HEK293T (cell line): ENCODE data around the gene CCDC171.

Experiments
- CTCF ChIA-PET: fragments of 350-600 bp; formaldehyde crosslinking; extraction: SDS; loops from one replicate; lab custom pipeline; 2021; ENCODE audit warnings: antibody characterized with exemption, inconsistent platforms; lab: Yijun Ruan, JAX
- POLR2A ChIA-PET: fragments of 350-600 bp; formaldehyde crosslinking; extraction: SDS; loops from one replicate; lab custom pipeline; 2020; ENCODE audit warnings: antibody characterized with exemption, inconsistent platforms; lab: Yijun Ruan, JAX
- DNase-seq: peaks from one replicate; pipeline ENCODE4 v3.0.0; 2012; ENCODE audit warnings: mixed read lengths; ENCODE audit errors: extremely low spot score
- ARNT ChIP-seq: fragments of 450-650 bp; IDR thresholded peaks from 2 replicates; pipeline ENCODE4 v1.6.1; 2017; ENCODE audit warnings: mild to moderate bottlenecking
- BHLHE40 ChIP-seq: fragments of 450-650 bp; IDR thresholded peaks from 2 replicates; pipeline ENCODE4 v1.6.1; 2016; ENCODE audit warnings: mild to moderate bottlenecking, moderate library complexity, borderline replicate concordance
- CTBP1 ChIP-seq: fragments of 450-650 bp; IDR thresholded peaks from 2 replicates; pipeline ENCODE4 v1.6.1; 2016; ENCODE audit warnings: borderline replicate concordance
- ELF4 ChIP-seq: fragments of 450-650 bp; IDR thresholded peaks from 2 replicates; pipeline ENCODE4 v1.6.1; 2017; ENCODE audit warnings: antibody characterized with exemption
- FOXA1 ChIP-seq: fragments of 450-650 bp; IDR thresholded peaks from 2 replicates; pipeline ENCODE4 v1.6.1; 2016; ENCODE audit warnings: mild to moderate bottlenecking
- FOXK2 ChIP-seq: fragments of 450-650 bp; IDR thresholded peaks from 2 replicates; pipeline ENCODE4 v1.6.1; 2016; ENCODE audit warnings: mild to moderate bottlenecking
- FOXM1 ChIP-seq: fragments of 450-650 bp; IDR thresholded peaks from 2 replicates; pipeline ENCODE4 v1.6.1; 2017; ENCODE audit warnings: mild to moderate bottlenecking, borderline replicate concordance
- HDGF ChIP-seq: fragments of 450-650 bp; IDR thresholded peaks from 2 replicates; pipeline ENCODE4 v1.6.1; 2017; ENCODE audit warnings: antibody characterized with exemption, borderline replicate concordance
- L3MBTL2 ChIP-seq: fragments of 450-650 bp; conservative IDR thresholded peaks from 2 replicates; pipeline ENCODE4 v1.6.1; 2016; ENCODE audit warnings: mild to moderate bottlenecking
- LEF1 ChIP-seq: fragments of 450-650 bp; IDR thresholded peaks from 2 replicates; pipeline ENCODE4 v1.6.1; 2017; ENCODE audit warnings: mild to moderate bottlenecking, borderline replicate concordance
- NFRKB ChIP-seq: fragments of 450-650 bp; IDR thresholded peaks from 2 replicates; pipeline ENCODE4 v1.6.1; 2016; ENCODE audit warnings: mild to moderate bottlenecking, moderate library complexity
- SP1 ChIP-seq: fragments of 450-650 bp; IDR thresholded peaks from 2 replicates; pipeline ENCODE4 v1.6.1; 2017
- SUZ12 ChIP-seq: fragments of 450-650 bp; IDR thresholded peaks from 2 replicates; pipeline ENCODE4 v1.6.1; 2016; ENCODE audit warnings: mild to moderate bottlenecking
- TARDBP ChIP-seq: fragments of 450-650 bp; IDR thresholded peaks from 2 replicates; pipeline ENCODE4 v1.6.1; 2016
- ZNF384 ChIP-seq: fragments of 450-650 bp; IDR thresholded peaks from 2 replicates; pipeline ENCODE4 v1.6.1; 2016
- TF ChIP-seq, protein P1 (sequence below): fragments of 450-650 bp; IDR thresholded peaks from 2 replicates; pipeline ENCODE4 v1.6.1; 2016

Gene CCDC171

DNA sequence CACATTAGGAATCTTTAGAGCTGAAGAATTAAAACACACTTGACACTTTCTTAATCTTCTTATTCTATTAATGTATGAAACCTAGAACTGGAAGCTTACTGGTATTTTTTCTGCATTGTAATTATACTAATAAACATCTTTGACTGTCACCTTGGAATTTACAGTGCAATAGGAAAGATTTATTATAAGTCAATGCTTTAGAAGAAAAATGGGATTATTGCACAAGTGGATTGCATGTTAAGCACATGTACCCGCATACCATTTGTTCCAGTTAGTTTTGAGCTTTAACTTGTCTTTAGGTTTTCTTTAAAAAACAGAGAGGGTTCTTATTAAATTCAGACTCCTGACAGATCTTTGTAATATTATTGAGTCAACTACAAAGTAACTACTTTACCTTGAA lies 278.5 kb downstream of the CCDC171 start:
- ChIA-PET CTCF (no interaction called here), POLR2A (no interaction called here)
- TF ChIP-seq FOXM1 (no peak), BHLHE40 (no peak), FOXK2 (no peak), HDGF (no peak), CTBP1 (no peak)
- TF ChIP-seq, protein P1, sequence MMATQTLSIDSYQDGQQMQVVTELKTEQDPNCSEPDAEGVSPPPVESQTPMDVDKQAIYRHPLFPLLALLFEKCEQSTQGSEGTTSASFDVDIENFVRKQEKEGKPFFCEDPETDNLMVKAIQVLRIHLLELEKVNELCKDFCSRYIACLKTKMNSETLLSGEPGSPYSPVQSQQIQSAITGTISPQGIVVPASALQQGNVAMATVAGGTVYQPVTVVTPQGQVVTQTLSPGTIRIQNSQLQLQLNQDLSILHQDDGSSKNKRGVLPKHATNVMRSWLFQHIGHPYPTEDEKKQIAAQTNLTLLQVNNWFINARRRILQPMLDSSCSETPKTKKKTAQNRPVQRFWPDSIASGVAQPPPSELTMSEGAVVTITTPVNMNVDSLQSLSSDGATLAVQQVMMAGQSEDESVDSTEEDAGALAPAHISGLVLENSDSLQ, result no peak

DNA sequence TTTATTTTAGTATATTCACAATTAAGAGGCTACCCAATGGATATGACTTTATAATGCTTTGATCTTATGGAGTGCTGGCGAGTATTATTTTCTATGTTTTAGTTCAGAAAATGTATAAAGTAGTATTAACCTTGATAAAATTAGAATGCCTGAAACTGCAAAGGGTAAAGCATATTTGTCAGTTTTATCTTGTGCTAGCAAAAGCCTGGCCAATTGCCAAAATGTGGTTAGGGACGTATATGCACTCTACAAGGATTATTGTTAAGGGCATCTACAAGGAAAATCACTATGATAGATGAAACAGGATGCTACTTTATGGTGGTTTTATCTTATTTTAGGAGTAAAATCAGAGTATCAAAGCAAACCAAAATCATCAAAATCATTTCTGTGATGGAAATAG lies 281.7 kb downstream of the CCDC171 start:
- DNase-seq, result no peak
- TF ChIP-seq LEF1, result no peak
- TF ChIP-seq NFRKB, result no peak
- TF ChIP-seq SP1, result no peak
- no peak for TF ChIP-seq FOXK2
- no peak for TF ChIP-seq BHLHE40
- TF ChIP-seq ZNF384, result no peak
- TF ChIP-seq, protein P1, result no peak
- TF ChIP-seq FOXM1, result no peak
- no peak for TF ChIP-seq FOXA1
- no peak for TF ChIP-seq SUZ12
- no peak for TF ChIP-seq CTBP1
- TF ChIP-seq ELF4, result no peak
- TF ChIP-seq L3MBTL2, result no peak
- ChIA-PET POLR2A (no interaction called here), CTCF (no interaction called here)

More for the DNA sequence above, 278.5 kb downstream of the CCDC171 start:
- no peak for DNase-seq

DNA sequence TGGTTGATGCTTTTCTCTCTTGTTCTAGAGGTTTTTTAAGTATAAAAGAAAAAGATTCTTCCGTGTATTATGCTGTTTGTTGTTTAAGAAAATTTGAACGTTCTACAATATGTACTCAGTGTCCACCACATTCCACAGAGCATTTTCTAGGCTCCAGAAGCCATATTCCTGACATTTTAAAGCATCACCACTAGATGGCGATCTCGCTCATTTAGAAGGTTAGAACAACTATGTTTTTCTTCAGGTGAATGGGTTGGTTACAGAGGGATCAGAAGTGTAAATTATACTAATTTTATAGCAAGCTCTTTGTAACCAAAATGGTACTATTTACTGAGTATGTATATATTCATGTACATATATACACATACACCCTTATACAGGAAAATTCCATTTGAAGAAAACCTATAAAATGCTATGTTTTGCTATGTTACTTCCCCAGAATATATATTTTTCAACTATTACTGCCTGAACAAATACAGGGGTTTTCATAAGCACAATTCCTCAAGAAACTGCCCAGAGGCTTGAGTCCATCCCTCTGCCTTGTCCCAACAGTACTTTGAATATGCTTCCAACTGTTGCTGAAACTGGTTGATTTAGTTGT lies 284.3 kb downstream of the CCDC171 start:
- POLR2A ChIA-PET, result no interaction called here
- DNase-seq, result peak; percentile 33
- TF ChIP-seq CTBP1 (no peak), L3MBTL2 (no peak), FOXM1 (no peak), SUZ12 (no peak), ZNF384 (no peak), HDGF (no peak), FOXA1 (no peak), NFRKB (no peak), ELF4 (no peak), BHLHE40 (no peak), SP1 (no peak), ARNT (no peak), TARDBP (no peak), FOXK2 (no peak)
- CTCF ChIA-PET, result no interaction called here

DNA sequence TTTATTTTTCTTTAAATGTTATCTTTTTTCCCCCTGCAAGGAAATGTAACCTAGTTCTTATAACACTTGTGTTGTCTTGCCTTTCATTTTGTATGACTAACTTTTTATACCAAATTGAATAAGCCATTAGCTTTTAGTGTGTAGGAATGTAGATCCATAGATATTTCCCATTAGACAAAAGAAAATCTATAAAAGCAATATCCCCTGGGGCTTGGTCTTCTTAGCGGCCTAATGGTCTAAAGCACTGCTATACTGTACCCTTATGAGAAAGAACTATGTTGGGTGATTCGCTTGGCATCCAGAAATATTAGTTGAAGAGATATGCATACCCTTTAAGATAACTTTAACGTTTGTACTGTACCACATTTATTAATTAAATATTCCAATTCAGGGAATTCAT lies 289.2 kb downstream of the CCDC171 start:
- ChIA-PET CTCF (no interaction called here), POLR2A (no interaction called here)
- TF ChIP-seq SP1 (no peak), ARNT (no peak), NFRKB (no peak), ZNF384 (no peak), FOXK2 (no peak), TARDBP (no peak), FOXA1 (no peak), SUZ12 (no peak), LEF1 (no peak)
- no peak for DNase-seq

DNA sequence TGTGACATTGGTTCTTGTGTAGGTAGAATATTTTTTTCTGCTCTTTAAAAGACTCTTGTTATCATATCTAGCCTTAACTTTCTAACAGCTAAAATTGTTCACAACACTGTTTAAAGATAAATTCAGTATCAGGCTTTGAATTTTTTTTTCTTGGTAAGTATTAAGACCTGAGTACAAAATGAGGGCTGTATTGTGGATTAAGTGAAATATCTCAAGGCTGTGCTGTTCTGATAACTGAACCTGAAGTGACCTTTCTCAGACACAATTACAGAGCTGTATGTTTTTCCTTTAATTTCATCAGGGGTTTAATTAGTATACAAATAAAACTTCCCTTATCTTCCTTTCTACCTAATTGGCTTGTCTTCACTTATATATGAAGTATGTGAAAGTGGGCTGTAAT lies 290.5 kb downstream of the CCDC171 start:
- no peak for DNase-seq
- ChIA-PET POLR2A (no interaction called here), CTCF (no interaction called here)
- TF ChIP-seq FOXA1, result no peak
- TF ChIP-seq L3MBTL2, result no peak
- no peak for TF ChIP-seq ZNF384
- no peak for TF ChIP-seq LEF1
- TF ChIP-seq FOXK2, result no peak
- TF ChIP-seq CTBP1, result no peak
- no peak for TF ChIP-seq SP1
- TF ChIP-seq, protein P1, result no peak
- TF ChIP-seq SUZ12, result no peak

DNA sequence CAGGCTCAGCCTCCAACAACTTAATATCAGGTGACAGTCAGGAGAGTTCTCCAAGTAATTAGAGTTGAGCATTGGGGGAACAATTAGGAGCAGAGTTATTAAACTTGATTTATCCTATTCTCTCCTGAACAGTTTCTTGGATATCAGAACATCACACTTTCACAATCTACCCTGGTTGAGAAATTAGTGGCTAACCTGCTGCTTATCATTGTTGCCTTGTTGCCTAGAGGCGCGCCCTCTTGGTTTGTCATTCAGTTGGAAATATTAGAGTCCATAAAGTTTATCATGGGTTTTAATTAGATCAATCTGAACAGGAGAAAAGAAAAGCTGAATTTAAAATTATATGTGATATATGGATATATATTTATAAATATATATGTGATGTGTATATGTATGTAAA lies 291.1 kb downstream of the CCDC171 start:
- CTCF ChIA-PET, result no interaction called here
- TF ChIP-seq BHLHE40 (no peak), LEF1 (no peak), L3MBTL2 (no peak), TARDBP (no peak), SUZ12 (no peak), FOXM1 (no peak), CTBP1 (no peak), HDGF (no peak), ELF4 (no peak), FOXK2 (no peak), ZNF384 (no peak), FOXA1 (no peak), NFRKB (no peak), SP1 (no peak), ARNT (no peak)
- TF ChIP-seq, protein P1, result no peak
- POLR2A ChIA-PET, result no interaction called here
- DNase-seq, result no peak
